SK-MEL-5 (cell line): Measurements from ENCODE around the gene ATP6V1G1. TPM values are rescaled to one million over a fixed set of nuclear protein-coding genes. Genes with fewer than 3 reads are reported as not detected.

Experiments
- DNase-seq: peaks from one replicate; pipeline ENCODE4 v3.0.0-alpha.2; 2016; ENCODE audit warnings: low read depth, low spot score
- in situ Hi-C: cut with HindIII; loops from 2 replicates; pipeline ENCODE4 v1.10.0; 2016; ENCODE audit warnings: low sequenced_read_pairs, high pct_unique_total_duplicates, low pct_unique_long_range_greater_than_20kb
- total RNA-seq: library from RNA; depleted of rRNA; stranded (reverse); fragments of >200 nt; shearing (Covaris generic); gene quantifications from 2 replicates; pipeline ENCODE4 v1.2.3, GENCODE V29; 2014

ATP6V1G1 gene
- total RNA-seq, 1 experiment from 2014 or later, result 615 TPM

- in situ Hi-C loops, result no loop called here
- DNase-seq, result no peak
Observed at GRCh38 chr9:114603248-114603647, 15.7 kb downstream of the ATP6V1G1 start.

DNA sequence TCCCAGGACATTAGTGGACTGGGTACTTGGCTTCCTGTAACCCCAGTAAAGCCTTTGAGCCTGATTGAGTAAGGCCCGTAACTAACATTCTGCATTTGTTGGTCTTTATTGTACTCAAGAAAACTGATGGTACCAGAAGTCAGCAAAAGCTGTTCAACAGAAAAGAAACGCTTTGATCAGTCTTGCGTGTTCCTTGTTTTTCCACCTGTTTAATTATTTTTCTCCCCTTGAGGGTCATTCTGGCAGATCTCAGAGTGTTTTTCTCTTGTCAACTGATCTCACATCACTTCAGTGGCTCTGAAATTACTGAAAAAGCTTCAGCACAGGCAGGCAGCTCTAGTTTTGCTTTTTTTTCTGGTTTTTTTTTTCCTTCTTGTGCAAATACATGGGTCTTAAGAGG is 17.4 kb downstream of the ATP6V1G1 start:
- DNase-seq, result no peak
- in situ Hi-C loops, result no loop called here

- in situ Hi-C loops, result no loop called here
- peak; percentile 96 for DNase-seq
Observed at GRCh38 chr9:114606068-114606467, 18.5 kb downstream of the ATP6V1G1 start.

GRCh38 chr9:114606597-114607207 is 19.1 kb downstream of the ATP6V1G1 start:
- DNase-seq, result no peak
- in situ Hi-C loops, result no loop called here

- no peak for DNase-seq
- in situ Hi-C loops, result no loop called here
Observed at GRCh38 chr9:114607671-114608524, 20.3 kb downstream of the ATP6V1G1 start.

GRCh38 chr9:114608525-114608796 is 20.9 kb downstream of the ATP6V1G1 start:
- DNase-seq, result no peak
- in situ Hi-C loops, result no loop called here

GRCh38 chr9:114611516-114612271 is 24.1 kb downstream of the ATP6V1G1 start:
- in situ Hi-C loops, result no loop called here

DNA sequence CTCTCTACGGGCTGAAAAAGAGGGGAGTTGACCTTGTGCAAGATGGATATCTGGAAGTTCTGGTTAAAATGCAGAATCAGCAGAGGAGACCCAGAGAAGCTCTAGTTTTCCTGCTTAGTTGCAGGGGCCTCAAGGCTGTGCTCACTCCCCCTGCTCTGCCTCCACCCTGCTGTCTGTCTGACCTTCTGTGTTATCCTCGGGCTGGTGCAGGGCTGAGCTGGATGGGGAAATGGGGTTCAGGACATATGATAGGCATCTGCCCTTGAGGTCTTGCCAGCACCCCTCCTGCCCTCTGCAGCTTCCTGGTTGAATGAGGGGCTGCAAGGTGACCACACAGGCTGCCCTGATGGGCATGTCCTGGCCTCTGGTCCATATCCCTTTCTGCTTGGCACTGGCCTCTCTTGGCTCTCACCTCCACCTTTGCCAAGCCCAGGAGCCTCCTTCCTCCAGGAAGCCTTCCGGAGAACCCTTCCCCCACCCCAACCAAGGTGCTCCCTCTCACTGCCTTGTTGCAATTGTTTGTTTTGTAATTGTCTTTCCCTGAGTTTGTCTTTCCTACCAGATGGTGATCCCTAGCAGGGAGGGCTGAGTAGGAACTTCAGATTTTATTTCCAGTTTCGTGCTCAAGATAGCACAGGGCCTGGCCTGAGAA is 24.8 kb downstream of the ATP6V1G1 start:
- in situ Hi-C loops, result no loop called here
- no peak for DNase-seq

More at GRCh38 chr9:114611516-114612271, 24.1 kb downstream of the ATP6V1G1 start:
- DNase-seq, result peak; percentile 46

DNA sequence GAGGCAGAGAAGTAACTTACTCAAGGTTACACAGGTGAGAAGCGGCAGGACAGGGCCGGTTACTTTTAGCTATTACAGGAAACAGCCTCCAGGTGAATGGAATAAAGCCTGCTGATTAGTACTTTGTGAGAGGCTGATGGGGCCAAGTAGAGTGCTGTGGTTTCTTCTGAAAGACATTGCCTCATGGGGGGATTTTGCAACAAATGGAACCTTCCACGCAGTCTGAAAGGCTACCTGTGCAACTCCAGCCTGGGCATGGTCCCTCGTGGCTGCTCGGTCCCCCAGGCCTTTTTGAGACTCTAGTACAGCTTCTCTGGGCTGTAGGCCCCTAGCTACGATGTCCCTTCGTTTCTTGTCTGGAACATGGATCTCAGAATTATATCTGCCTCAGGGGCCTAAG is 25.5 kb downstream of the ATP6V1G1 start:
- in situ Hi-C loops, result no loop called here
- no peak for DNase-seq

DNA sequence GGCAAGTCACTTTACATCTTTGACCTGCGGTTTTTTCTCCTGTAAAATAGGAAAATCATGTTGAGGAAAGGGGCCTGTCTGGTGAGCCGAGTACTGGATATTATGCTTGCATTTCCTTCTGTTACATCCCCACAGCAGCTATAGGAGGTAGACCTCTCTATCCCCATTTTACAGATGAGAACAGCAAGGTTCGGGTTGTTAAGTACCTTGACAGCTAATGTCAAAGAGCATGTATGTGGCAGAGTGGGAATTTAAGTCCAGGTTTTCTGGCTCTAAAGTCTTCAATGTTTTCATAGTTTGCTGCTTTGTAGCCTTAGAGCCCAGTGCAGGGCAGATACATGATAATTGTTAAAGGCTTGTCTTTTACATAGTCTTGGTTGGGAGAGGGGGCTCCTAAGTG is 26.4 kb downstream of the ATP6V1G1 start:
- no peak for DNase-seq
- in situ Hi-C loops, result no loop called here

GRCh38 chr9:114614373-114614772 is 26.8 kb downstream of the ATP6V1G1 start:
- in situ Hi-C loops, result no loop called here
- DNase-seq, result peak; percentile 38

- in situ Hi-C loops, result no loop called here
- DNase-seq, result no peak
Observed at GRCh38 chr9:114616684-114617520, 29.3 kb downstream of the ATP6V1G1 start.

DNA sequence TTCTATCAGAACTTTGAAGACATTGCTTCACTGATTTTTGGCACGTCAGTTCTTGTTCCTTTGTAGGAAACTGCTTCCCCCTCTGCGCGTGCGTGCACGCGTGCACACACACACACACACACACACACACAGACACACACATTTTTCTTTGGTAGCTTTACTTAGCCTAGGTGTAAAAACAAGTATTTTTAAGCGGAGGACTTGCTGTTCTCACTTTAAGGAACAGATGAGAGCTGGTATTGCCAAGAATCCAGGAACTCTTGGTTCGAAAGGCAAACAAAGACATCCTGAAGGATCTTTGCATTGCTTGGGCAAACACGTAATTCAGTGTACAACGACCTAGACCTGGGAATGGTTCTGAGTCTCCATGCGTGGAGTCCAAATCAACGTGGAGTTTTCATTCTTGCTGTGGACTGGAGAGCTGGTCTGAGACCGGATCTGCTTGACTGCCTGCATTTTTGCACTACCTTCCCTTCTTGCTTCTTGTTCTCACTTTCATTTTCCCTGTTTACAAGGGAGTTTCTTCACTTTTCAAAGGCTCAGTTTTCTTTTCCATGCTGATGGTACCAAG is 31.7 kb downstream of the ATP6V1G1 start:
- no peak for DNase-seq
- in situ Hi-C loops, result no loop called here

- DNase-seq, result no peak
- in situ Hi-C loops, result no loop called here
Observed at GRCh38 chr9:114621561-114621960, 34.0 kb downstream of the ATP6V1G1 start.

- in situ Hi-C loops, result no loop called here
- DNase-seq, result no peak
Observed at GRCh38 chr9:114621975-114622609, 34.5 kb downstream of the ATP6V1G1 start.

- in situ Hi-C loops, result no loop called here
- no peak for DNase-seq
Observed at GRCh38 chr9:114624677-114625076, 37.1 kb downstream of the ATP6V1G1 start.
